Peyer's patch (tissue), 4 donors: ENCODE measurements around the gene CHST3.

Source experiments
- CTCF ChIP-seq, 6 experiments: fragments of 450-650 bp in 4 of 6; fragments of 200-600 bp in 2 of 6; sonication (generic) in 1 of 6; IDR thresholded peaks; one replicate each; pipeline ENCODE4 v1.5.1; 2017 to 2019; ENCODE audit warnings: antibody characterized with exemption in 6 of 6, mild to moderate bottlenecking in 3 of 6, moderate library complexity in 1 of 6
- POLR2A ChIP-seq, 2 donors: fragments of 450-650 bp; IDR thresholded peaks; one replicate each; pipeline ENCODE4 v1.5.1; 2017; ENCODE audit warnings: antibody characterized with exemption in 2 of 2, mild to moderate bottlenecking in 2 of 2, moderate library complexity in 2 of 2

- TF ChIP-seq CTCF (IDR thresholded peaks at IDR 0.05) (no peak), POLR2A (IDR thresholded peaks at IDR 0.05) (no peak)
Measured at GRCh38 chr10:71961831-71962230, 2.4 kb upstream of the CHST3 start.
